ENCODE data around the gene SMOC1. TPM values are rescaled to one million over a fixed set of nuclear protein-coding genes. Genes with fewer than 3 reads are reported as not detected.

The SMOC1 gene
- polyA plus RNA-seq, 3 donors = not detected

GRCh38 chr14:69973846-69974245, 94.6 kb downstream of the SMOC1 start:
- Mint-ChIP-seq H3K4me3 (no peak overlapping the region), H3K4me1 (no peaks in the 10 kb centered on the region), H3K9me3 (peaks cover 0 to 2% (median 0%) of the 10 kb centered on the region in 7 donors), H3K27me3 (ENCODE audit: low read depth in 3 of 3) (peaks cover under 1 to 4% (median 4%) of the 10 kb centered on the region in 3 donors), H3K27ac (no peak overlapping the region), H3K36me3 (no peaks in the 10 kb centered on the region)
- WGBS (ENCODE audit: insufficient coverage) = 100% methylated on average over 1 of the region's 1 CpG
- H3K4me1 ChIP-seq (ENCODE audit: control insufficient read depth in 1 of 2, insufficient read depth in 2 of 2, low read length in 2 of 2) = no peaks in the 10 kb centered on the region
- H4K20me1 ChIP-seq (ENCODE audit: insufficient read depth, low read length) = no peaks in the 10 kb centered on the region
- no peak overlapping the region for H2AFZ ChIP-seq (ENCODE audit: insufficient read depth, low read depth, low read length, poor library complexity, severe bottlenecking)
- no peaks in the 10 kb centered on the region for H3K79me2 ChIP-seq (ENCODE audit: insufficient read depth, low read length)
- H3K36me3 ChIP-seq (replicated peaks in 1 of 2; ENCODE audit: control insufficient read depth in 1 of 2, insufficient read depth in 2 of 2, low read length in 2 of 2) = no peaks in the 10 kb centered on the region
- no peak overlapping the region for H3K27ac ChIP-seq (ENCODE audit: low read depth in 1 of 2, low read length in 2 of 2)
- no peak for DNase-seq
- no peak overlapping the region for H3K9ac ChIP-seq (ENCODE audit: insufficient read depth, low read length, poor library complexity, severe bottlenecking)
- TF ChIP-seq, protein P1, sequence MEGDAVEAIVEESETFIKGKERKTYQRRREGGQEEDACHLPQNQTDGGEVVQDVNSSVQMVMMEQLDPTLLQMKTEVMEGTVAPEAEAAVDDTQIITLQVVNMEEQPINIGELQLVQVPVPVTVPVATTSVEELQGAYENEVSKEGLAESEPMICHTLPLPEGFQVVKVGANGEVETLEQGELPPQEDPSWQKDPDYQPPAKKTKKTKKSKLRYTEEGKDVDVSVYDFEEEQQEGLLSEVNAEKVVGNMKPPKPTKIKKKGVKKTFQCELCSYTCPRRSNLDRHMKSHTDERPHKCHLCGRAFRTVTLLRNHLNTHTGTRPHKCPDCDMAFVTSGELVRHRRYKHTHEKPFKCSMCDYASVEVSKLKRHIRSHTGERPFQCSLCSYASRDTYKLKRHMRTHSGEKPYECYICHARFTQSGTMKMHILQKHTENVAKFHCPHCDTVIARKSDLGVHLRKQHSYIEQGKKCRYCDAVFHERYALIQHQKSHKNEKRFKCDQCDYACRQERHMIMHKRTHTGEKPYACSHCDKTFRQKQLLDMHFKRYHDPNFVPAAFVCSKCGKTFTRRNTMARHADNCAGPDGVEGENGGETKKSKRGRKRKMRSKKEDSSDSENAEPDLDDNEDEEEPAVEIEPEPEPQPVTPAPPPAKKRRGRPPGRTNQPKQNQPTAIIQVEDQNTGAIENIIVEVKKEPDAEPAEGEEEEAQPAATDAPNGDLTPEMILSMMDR (IDR thresholded peaks at IDR 0.05) = no peak
- intact Hi-C loops (cut with micrococcal nuclease) = no loop called here
- H3K4me2 ChIP-seq (replicated peaks; ENCODE audit: extremely low read depth, low read length, poor library complexity, severe bottlenecking) = no peak overlapping the region
- no peak overlapping the region for H3K4me3 ChIP-seq (replicated peaks in 1 of 3; ENCODE audit: low read depth in 2 of 3, low read length in 3 of 3)
- no peaks in the 10 kb centered on the region for H3K27me3 ChIP-seq (ENCODE audit: control insufficient read depth in 2 of 2, insufficient read depth in 2 of 2, low read length in 2 of 2)
- H3K9me3 ChIP-seq (replicated peaks in 1 of 2; ENCODE audit: control insufficient read depth in 1 of 2, insufficient read depth in 1 of 2, low read length in 2 of 2) = no peaks in the 10 kb centered on the region

GRCh38 chr14:69979882-69980281, 100.7 kb downstream of the SMOC1 start:
- no peak overlapping the region for H2AFZ ChIP-seq (ENCODE audit: insufficient read depth, low read depth, low read length, poor library complexity, severe bottlenecking)
- TF ChIP-seq, protein P1 (IDR thresholded peaks at IDR 0.05) = no peak
- intact Hi-C loops (cut with micrococcal nuclease) = no loop called here
- no CpG with 5 or more reads among the region's 1 CpG for WGBS (ENCODE audit: insufficient coverage)
- no peaks in the 10 kb centered on the region for H3K79me2 ChIP-seq (ENCODE audit: insufficient read depth, low read length)
- no peaks in the 10 kb centered on the region for H4K20me1 ChIP-seq (ENCODE audit: insufficient read depth, low read length)
- DNase-seq = no peak
- H3K9me3 ChIP-seq (replicated peaks in 1 of 2; ENCODE audit: control insufficient read depth in 1 of 2, insufficient read depth in 1 of 2, low read length in 2 of 2) = no peaks in the 10 kb centered on the region
- no peak overlapping the region for H3K9ac ChIP-seq (ENCODE audit: insufficient read depth, low read length, poor library complexity, severe bottlenecking)
- no peak overlapping the region for H3K4me3 ChIP-seq (replicated peaks in 1 of 3; ENCODE audit: low read depth in 2 of 3, low read length in 3 of 3)
- no peaks in the 10 kb centered on the region for H3K36me3 Mint-ChIP-seq
- no peaks in the 10 kb centered on the region for H3K36me3 ChIP-seq (replicated peaks in 1 of 2; ENCODE audit: control insufficient read depth in 1 of 2, insufficient read depth in 2 of 2, low read length in 2 of 2)
- no peaks in the 10 kb centered on the region for H3K4me1 ChIP-seq (ENCODE audit: control insufficient read depth in 1 of 2, insufficient read depth in 2 of 2, low read length in 2 of 2)
- H3K4me2 ChIP-seq (replicated peaks; ENCODE audit: extremely low read depth, low read length, poor library complexity, severe bottlenecking) = no peak overlapping the region
- H3K4me3 Mint-ChIP-seq = no peak overlapping the region
- H3K27ac ChIP-seq (ENCODE audit: low read depth in 1 of 2, low read length in 2 of 2) = no peak overlapping the region
- peaks cover 3 to 15% (median 8%) of the 10 kb centered on the region in 3 donors for H3K27me3 Mint-ChIP-seq (ENCODE audit: low read depth in 3 of 3)
- H3K4me1 Mint-ChIP-seq = no peaks in the 10 kb centered on the region
- H3K27me3 ChIP-seq (ENCODE audit: control insufficient read depth in 2 of 2, insufficient read depth in 2 of 2, low read length in 2 of 2) = peaks cover 0 to 4% of the 10 kb centered on the region in 2 donors
- H3K9me3 Mint-ChIP-seq = peaks cover 0 to 2% (median 0%) of the 10 kb centered on the region in 7 donors
- no peak overlapping the region for H3K27ac Mint-ChIP-seq
